ENCODE measurements around the gene BICRAL. TPM values are rescaled to one million over a fixed set of nuclear protein-coding genes. Genes with fewer than 3 reads are reported as not detected.
"Not testable (repeated sequence)": the region's sequence is repeated elsewhere in the genome, so short reads cannot be mapped to it uniquely, and the experiment has no call there.

Gene BICRAL
- total RNA-seq, 1 donor = 9.4 TPM

DNA sequence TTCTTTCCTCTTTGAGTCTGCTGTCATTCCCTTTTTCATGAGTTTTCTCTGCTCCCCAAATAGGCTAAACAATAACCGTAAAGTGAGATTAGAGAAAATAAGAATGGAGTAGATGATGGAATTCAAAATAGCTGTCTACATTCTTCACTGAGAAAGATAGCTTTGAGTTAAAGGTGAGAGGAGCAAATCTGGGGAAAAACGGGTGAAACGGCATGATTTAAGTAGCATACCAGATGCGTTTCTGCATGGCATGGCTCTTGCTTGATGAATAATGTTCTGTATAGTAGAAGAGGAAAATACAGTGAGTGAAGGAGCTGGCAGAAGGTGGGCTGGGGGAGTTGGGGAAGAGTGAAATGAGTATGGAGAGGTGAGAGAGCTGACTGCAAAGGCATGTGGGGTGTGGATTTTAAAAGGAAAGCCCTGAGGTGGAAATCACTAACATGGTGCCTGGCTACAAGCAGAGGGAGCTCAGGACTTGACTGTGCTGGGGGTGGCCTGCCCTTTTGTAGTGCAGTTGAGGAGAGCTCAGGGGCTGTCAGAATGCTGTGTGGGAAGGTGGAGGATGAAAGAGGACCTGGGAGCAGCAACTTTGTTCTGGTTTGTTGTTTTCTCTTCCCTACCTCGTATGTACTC, 8.8 kb downstream of the BICRAL start:
- peaks cover 4% of the 10 kb centered on the region for H3K4me1 ChIP-seq (ENCODE audit: insufficient read depth, low read length)
- no peaks in the 10 kb centered on the region for H3K27me3 ChIP-seq (ENCODE audit: insufficient read depth, low read length)
- DNase-seq (ENCODE audit: insufficient read length, low spot score, missing footprints) = no peak
- peaks cover 37% of the 10 kb centered on the region for H3K79me2 ChIP-seq (ENCODE audit: insufficient read depth, low read length)
- TF ChIP-seq, protein P1, sequence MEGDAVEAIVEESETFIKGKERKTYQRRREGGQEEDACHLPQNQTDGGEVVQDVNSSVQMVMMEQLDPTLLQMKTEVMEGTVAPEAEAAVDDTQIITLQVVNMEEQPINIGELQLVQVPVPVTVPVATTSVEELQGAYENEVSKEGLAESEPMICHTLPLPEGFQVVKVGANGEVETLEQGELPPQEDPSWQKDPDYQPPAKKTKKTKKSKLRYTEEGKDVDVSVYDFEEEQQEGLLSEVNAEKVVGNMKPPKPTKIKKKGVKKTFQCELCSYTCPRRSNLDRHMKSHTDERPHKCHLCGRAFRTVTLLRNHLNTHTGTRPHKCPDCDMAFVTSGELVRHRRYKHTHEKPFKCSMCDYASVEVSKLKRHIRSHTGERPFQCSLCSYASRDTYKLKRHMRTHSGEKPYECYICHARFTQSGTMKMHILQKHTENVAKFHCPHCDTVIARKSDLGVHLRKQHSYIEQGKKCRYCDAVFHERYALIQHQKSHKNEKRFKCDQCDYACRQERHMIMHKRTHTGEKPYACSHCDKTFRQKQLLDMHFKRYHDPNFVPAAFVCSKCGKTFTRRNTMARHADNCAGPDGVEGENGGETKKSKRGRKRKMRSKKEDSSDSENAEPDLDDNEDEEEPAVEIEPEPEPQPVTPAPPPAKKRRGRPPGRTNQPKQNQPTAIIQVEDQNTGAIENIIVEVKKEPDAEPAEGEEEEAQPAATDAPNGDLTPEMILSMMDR (IDR thresholded peaks at IDR 0.05; ENCODE audit: extremely low read depth, low read depth, low read length) = no peak
- no peaks in the 10 kb centered on the region for H3K36me3 ChIP-seq (ENCODE audit: insufficient read depth, low read length)
- H2AFZ ChIP-seq (ENCODE audit: low read length) = no peak overlapping the region
- no peak overlapping the region for H3K4me3 ChIP-seq (ENCODE audit: insufficient read depth, low read length)
- H4K20me1 ChIP-seq (ENCODE audit: insufficient read depth, low read length) = peaks cover 16% of the 10 kb centered on the region
- H3K9me3 ChIP-seq (ENCODE audit: low read depth, low read length) = no peaks in the 10 kb centered on the region
- H3K4me2 ChIP-seq (ENCODE audit: insufficient read depth, low read length) = no peak overlapping the region
- peak overlapping the region; percentile 5 for H3K27ac ChIP-seq (ENCODE audit: low read depth, low read length)

DNA sequence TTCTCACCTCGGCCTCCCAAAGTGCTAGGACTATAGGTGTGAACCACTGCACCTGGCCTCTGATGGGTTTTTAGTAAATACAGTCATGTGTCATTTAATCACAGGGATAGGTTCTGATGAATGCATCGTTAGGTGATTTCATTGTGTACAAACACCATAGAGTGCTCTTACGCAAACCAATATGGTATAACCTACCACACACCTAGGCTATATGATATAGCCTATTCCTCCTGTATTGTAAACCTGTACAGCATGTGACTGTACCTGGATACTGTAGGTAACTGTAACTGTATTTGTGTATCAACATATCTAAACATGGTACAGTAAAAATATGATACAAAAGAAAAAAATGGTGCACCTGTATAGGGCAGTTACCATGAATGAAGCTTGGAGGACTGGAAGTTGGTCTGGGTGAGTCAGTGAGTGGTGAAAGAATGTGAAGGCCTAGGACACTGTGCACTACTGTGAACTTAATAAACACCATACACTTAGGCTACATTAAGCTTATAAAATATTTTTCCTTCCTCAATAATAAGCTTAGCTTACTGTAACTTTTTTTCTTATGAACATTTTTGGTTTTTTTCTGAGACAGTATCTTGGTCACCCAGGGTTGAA, 10.0 kb downstream of the BICRAL start:
- Histone ChIP-seq H3K4me1 (ENCODE audit: insufficient read depth, low read length) (no peaks in the 10 kb centered on the region), H4K20me1 (ENCODE audit: insufficient read depth, low read length) (peaks cover 12% of the 10 kb centered on the region), H3K4me3 (ENCODE audit: insufficient read depth, low read length) (no peak overlapping the region), H3K9me3 (ENCODE audit: low read depth, low read length) (no peaks in the 10 kb centered on the region), H3K36me3 (ENCODE audit: insufficient read depth, low read length) (no peaks in the 10 kb centered on the region), H3K27me3 (ENCODE audit: insufficient read depth, low read length) (no peaks in the 10 kb centered on the region), H3K79me2 (ENCODE audit: insufficient read depth, low read length) (peaks cover 26% of the 10 kb centered on the region), H3K27ac (ENCODE audit: low read depth, low read length) (no peak overlapping the region), H2AFZ (ENCODE audit: low read length) (no peak overlapping the region), H3K4me2 (ENCODE audit: insufficient read depth, low read length) (no peak overlapping the region)
- TF ChIP-seq, protein P1 (IDR thresholded peaks at IDR 0.05; ENCODE audit: extremely low read depth, low read depth, low read length) = no peak
- DNase-seq (ENCODE audit: insufficient read length, low spot score, missing footprints) = no peak

GRCh38 chr6:42795651-42796050, 13.8 kb downstream of the BICRAL start:
- no peak overlapping the region for H2AFZ ChIP-seq (ENCODE audit: low read length)
- TF ChIP-seq, protein P1 (IDR thresholded peaks at IDR 0.05; ENCODE audit: extremely low read depth, low read depth, low read length) = no peak
- no peaks in the 10 kb centered on the region for H3K36me3 ChIP-seq (ENCODE audit: insufficient read depth, low read length)
- no peak overlapping the region for H3K4me2 ChIP-seq (ENCODE audit: insufficient read depth, low read length)
- DNase-seq (ENCODE audit: insufficient read length, low spot score, missing footprints) = no peak
- no peaks in the 10 kb centered on the region for H3K27me3 ChIP-seq (ENCODE audit: insufficient read depth, low read length)
- no peak overlapping the region for H3K27ac ChIP-seq (ENCODE audit: low read depth, low read length)
- peaks cover 3% of the 10 kb centered on the region for H3K79me2 ChIP-seq (ENCODE audit: insufficient read depth, low read length)
- H4K20me1 ChIP-seq (ENCODE audit: insufficient read depth, low read length) = no peaks in the 10 kb centered on the region
- H3K4me1 ChIP-seq (ENCODE audit: insufficient read depth, low read length) = peaks cover 13% of the 10 kb centered on the region
- no peaks in the 10 kb centered on the region for H3K9me3 ChIP-seq (ENCODE audit: low read depth, low read length)
- no peak overlapping the region for H3K4me3 ChIP-seq (ENCODE audit: insufficient read depth, low read length)

DNA sequence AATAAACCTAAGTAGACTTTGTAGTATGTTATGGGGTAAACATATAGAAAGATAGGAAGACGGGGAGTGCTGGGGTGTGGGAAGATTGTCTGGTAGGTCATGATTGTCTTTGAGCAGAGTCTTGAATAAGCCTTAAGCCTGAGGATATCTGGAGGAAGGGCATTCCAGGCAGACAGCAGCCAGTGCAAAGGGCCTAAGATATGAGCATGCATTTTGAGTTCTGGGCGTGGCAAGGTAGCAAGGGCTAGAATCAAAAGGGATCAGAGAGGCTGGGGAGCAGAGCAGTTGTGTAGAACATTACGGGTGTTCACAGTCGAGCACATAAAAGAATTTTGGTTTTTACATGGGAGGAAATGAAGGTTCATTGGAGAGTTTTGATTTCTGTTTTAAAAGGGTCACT, 14.3 kb downstream of the BICRAL start:
- no peaks in the 10 kb centered on the region for H3K36me3 ChIP-seq (ENCODE audit: insufficient read depth, low read length)
- H3K27ac ChIP-seq (ENCODE audit: low read depth, low read length) = no peak overlapping the region
- no peaks in the 10 kb centered on the region for H4K20me1 ChIP-seq (ENCODE audit: insufficient read depth, low read length)
- H3K9me3 ChIP-seq (ENCODE audit: low read depth, low read length) = no peaks in the 10 kb centered on the region
- no peak overlapping the region for H2AFZ ChIP-seq (ENCODE audit: low read length)
- H3K27me3 ChIP-seq (ENCODE audit: insufficient read depth, low read length) = no peaks in the 10 kb centered on the region
- peaks cover 16% of the 10 kb centered on the region for H3K4me1 ChIP-seq (ENCODE audit: insufficient read depth, low read length)
- H3K4me2 ChIP-seq (ENCODE audit: insufficient read depth, low read length) = no peak overlapping the region
- DNase-seq (ENCODE audit: insufficient read length, low spot score, missing footprints) = no peak
- H3K4me3 ChIP-seq (ENCODE audit: insufficient read depth, low read length) = no peak overlapping the region
- TF ChIP-seq, protein P1 (IDR thresholded peaks at IDR 0.05; ENCODE audit: extremely low read depth, low read depth, low read length) = no peak
- no peaks in the 10 kb centered on the region for H3K79me2 ChIP-seq (ENCODE audit: insufficient read depth, low read length)

- not testable (repeated sequence) for H3K79me2 ChIP-seq (ENCODE audit: insufficient read depth, low read length); H3K4me3 ChIP-seq (ENCODE audit: insufficient read depth, low read length); DNase-seq (ENCODE audit: insufficient read length, low spot score, missing footprints); H3K27ac ChIP-seq (ENCODE audit: low read depth, low read length); H3K27me3 ChIP-seq (ENCODE audit: insufficient read depth, low read length); H3K36me3 ChIP-seq (ENCODE audit: insufficient read depth, low read length); H2AFZ ChIP-seq (ENCODE audit: low read length); H4K20me1 ChIP-seq (ENCODE audit: insufficient read depth, low read length); H3K9me3 ChIP-seq (ENCODE audit: low read depth, low read length); H3K4me2 ChIP-seq (ENCODE audit: insufficient read depth, low read length)
- peaks cover 16% of the 10 kb centered on the region for H3K4me1 ChIP-seq (ENCODE audit: insufficient read depth, low read length)
These were observed 15.8 kb downstream of the BICRAL start for GRCh38 chr6:42797696-42798095.
